GM21367 (cell line): ENCODE measurements around the gene EXOC4.
"Not testable (repeated sequence)": the region's sequence is repeated elsewhere in the genome, so short reads cannot be mapped to it uniquely, and the experiment has no call there.

Experiments used
- ATAC-seq: cut with Tn5 transposase; IDR thresholded peaks from one replicate; pipeline ENCODE4 v1.9.1; 2021; ENCODE audit not compliant: unreplicated experiment

The EXOC4 gene

DNA sequence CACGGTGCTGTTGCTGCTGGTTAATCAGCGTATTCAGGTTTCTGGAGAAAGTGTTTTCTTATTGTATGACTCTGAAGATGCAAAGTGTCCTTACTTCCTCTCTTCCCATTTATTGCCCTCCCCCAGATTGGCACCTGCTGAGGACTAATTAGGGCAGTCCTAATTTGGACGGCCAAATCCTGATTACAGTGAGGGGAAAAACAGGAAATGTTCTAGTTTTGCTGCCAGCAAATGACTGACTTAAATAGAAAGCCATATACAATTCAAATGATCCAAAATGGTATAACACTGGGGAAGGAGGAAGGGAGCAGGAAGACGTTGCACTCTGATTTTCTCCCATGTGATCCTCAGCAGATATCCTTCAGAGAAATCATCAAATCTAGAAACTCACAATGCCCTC lies 651.9 kb downstream of the EXOC4 start:
- no peak for ATAC-seq

DNA sequence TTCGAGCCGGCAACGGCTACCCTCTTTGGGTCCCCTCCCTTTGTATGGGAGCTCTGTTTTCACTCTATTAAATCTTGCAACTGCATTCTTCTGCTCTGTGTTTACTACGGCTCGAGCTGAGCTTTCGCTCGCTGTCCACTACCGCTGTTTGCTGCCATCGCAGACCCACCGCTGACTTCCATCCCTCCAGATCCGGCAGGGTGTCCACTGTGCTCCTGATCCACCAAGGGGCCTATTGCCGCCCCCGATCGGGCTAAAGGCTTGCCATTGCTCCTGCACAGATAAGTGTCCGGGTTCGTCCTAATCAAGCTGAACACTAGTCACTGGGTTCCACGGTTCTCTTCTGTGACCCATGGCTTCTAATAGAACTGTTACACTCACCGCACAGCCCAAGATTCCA lies 653.7 kb downstream of the EXOC4 start:
- not testable (repeated sequence) for ATAC-seq

DNA sequence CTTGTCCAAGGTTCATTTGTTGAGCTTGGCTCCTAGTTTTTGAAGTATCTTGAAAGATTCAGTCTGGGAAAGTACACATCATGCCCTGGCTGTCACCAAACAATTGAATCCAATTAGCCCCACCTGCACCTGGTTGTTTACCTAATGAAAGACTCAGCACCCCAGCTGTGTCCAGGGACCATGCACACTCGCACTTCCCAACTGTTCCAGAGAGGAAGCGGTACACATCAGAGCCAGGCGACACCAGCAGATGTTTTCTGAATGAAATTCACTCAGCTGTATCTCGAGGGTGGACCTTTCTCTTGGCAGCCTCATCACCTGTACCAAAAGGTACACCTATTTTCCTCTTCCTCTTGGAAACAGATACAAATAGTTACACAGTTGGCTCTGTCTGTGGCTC lies 657.9 kb downstream of the EXOC4 start:
- ATAC-seq: no peak

DNA sequence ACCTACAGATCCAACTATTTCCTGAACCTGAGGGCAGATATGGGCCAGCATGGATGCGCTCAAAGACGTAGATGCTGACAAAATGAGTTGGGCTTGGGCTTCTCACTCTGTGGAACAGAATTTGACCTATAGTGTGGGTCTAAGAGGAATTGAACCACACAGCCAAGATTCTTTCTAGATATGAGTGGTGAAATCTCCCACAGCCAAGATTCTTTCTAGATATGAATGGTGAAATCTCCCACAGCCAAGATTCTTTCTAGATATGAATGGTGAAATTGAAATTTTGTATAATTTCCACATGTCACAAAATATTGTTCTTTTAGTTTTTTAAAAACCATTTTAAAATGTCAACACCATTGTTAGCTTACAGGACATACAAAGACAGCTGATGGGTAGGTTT lies 658.8 kb downstream of the EXOC4 start:
- ATAC-seq: no peak

DNA sequence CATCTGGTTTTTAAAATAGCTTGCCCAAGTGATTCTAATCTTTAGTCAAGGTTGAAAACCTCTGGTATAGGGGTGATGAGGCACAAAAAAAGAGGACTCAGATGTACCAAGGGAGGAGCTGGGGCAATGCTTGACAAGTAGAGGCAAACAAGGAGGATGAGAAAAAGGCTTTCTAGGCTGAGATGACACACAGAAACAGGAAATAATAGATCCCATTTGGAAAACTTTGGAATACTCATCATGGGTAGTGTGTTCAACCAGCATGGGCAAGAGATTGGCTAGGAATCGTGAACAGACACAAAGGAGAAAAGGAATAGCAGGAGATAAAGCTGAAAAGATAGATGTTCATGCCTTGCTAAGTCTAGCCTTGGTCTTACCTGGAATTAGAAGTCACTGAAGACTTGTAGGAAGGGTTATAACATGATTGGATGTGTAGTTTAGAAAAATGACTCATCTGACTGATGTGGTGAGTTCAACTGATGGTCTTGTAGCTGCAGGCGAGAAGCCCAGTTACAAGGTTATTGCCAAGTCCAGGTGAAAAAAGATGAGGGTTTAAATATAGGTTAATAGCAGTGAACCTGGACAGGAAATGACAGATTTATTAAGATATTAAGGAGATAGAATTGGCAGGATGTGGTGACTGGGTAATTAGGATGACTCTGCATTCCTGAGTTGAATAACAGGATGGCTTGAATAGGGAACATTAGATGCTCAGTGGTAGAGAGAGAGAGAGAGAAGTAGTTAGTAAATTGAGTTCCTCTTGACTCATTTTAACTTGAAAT lies 660.2 kb downstream of the EXOC4 start:
- ATAC-seq: no peak

DNA sequence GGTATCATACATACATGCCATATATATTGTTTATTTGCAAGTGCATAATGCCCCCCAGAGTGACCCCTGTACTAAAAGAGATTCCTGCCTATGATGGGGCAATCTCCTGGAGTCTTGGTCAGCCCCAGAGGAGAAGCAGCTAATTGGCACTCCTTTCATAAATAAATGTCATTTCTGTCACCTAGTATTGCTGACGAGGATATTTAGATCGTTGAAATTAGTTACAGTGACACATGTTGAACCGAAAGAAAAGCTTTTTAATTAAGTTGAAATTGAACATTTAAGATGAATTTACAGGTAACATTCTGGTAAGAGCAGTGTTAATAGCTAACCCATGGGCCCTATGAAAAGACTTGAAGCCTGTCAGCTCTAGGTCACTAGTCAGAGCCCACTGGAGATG lies 663.7 kb downstream of the EXOC4 start:
- ATAC-seq: no peak

DNA sequence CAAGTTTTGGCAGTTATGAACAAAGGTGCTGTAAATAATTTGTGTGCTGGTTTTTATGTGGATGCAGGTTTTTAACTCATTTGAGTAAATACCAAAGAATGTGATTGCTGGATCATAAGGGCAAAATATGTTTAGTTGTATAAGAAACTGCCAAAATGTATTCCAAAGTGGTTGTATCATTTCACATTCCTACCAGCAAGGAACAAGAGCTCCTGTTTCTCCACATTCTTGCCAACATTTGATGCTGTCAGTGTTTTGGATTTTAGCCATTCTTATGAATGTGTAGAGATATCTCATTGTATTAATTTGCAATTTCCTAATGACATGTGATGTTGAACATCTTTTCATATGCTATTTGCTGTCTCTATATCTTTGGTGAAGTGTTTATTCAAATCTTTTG lies 666.9 kb downstream of the EXOC4 start:
- ATAC-seq: no peak

DNA sequence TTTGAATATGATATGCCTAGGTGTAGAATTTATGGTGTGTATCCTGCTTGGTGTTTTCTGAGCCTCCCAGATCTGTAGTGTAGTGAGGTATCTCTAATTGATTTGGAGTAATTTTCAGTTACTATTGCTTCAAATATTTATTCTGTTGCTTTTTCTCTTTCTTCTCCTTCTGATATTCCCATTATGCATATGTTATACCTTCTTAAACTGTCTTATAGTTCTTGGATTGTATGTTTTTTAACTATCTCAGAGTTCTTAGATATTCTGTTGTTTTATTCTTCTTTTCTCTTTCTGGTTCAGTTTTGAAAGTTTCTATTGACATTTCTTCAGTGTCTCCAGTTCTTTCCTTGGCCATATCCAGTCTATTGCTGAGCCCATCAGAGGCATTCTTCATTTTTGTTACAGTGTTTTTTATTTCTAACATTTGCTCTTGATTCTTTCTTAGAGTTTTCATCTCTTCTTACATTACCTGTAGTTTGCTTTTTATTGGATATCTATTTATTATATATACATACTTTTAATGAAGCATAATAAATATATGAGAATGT lies 668.8 kb downstream of the EXOC4 start:
- ATAC-seq: no peak

DNA sequence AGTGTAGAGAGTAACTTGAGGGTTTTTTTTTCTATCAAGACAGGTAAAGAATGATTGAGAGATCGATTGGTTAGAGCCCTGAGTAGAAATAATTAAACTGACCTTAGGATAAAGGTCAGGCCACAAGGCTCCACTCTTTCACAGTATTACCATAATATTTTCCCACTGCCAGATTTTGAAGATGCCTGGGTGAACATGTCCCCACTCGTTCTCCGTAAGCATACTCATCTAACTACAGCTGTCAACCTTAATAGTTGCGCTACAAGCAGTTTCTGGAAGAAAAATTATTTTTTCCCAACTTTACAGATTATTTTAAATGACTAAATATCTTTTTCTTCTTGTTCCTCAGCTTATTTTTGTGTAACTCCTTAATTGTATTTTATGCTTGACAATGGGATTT lies 671.1 kb downstream of the EXOC4 start:
- ATAC-seq: no peak

DNA sequence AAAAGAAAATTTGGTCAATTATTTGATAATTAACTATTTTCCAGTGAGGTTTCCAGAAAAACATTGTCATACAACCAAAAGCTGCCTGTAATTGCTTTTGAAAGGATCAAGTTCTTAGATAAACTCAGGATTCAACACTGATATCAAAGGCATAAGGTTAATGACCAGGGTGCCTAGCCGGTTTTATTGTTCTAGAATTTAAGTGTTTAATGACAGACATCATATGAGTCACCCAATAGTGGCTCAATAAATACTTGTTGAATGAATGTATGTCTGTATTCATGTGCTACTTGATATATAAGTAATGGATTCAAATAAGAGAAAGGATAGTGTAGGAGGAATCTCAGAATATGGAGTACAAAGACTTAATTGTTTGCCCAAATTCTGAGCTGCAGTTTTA lies 678.2 kb downstream of the EXOC4 start:
- no peak for ATAC-seq

DNA sequence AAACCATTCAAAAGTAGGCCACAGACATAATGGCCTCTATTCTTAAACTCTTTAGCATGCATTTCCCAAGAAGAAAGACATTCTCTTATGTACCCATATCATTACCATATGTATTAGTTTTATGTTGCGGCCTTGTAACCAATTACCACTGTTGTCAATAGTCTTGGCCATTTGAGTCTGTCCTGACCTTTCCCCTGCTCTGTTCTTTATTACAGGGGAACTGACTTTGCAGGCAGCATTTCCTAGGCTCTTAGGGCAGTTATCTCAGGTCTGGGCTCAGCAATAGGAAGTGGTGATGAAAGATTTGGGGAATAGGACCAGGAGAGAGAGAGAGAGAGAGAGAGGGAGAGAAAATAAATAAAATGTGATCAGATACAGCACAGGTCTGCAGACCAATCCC lies 679.7 kb downstream of the EXOC4 start:
- no peak for ATAC-seq

DNA sequence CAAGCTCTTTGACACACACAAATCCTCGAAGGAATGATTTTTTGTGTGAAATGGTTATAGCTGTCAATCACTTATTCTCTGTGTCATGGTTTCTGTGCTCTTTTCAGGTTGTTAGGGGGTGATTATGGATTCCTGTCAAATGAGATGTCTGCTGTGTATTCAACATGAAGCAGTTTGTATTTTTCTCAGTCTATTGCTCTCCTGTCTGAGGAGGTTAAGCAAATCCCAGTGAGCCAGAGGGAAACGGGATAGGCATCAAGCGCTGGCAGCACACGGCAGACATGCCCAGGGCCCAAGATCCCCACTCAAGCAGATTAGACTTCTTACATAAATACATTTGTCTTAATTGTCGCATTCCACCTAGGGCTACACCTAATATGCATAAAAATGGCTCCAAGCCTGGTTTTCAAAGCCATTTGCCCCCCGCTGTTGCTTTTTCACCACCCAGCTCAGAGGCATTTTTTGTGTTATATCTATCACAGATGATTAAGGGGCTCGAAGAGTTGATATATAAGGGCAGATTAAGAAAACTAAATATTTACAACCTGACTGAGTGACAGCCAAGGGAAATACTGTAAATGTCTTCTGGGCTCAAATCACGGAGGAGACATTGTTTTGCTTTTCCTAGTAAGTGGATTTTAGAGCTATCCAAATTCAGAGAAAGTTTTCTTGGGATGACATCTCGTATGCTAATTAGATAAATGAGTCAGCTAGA lies 681.5 kb downstream of the EXOC4 start:
- no peak for ATAC-seq

DNA sequence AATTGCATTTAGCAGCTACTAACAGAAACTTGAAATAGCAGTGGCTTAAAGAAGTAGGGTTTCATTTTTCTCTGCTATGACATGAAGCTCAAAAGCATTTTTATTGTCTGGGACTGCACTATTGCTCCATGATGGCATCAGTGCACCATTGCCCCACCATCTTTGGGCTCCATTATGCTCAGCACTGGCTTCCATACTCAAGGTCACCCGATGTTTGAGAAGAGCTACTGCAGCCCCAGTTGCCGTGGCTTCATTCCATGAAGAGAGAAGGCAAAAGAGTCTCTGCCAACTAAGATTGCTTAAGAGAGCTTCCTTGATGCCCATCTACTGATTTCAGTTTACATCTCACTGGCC lies 682.1 kb downstream of the EXOC4 start:
- ATAC-seq: no peak

DNA sequence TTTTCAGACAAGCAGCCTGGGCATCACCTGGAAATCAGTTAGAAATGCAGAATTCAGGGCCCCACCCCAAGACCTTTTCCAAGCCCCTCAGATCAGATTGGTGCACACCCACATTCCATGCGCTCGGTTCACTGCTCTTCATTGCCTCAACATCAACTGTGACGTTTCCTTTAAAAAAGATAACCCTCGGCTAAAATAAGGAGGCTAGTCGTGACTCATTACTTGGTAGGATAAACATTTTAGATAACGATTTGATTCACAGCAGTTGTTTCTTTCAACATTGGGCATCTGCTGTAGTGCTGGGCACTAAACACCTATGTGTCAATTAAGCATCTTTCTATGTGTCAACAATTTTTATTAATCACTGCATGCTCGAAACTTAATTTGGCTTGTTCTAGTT lies 683.2 kb downstream of the EXOC4 start:
- ATAC-seq: no peak

DNA sequence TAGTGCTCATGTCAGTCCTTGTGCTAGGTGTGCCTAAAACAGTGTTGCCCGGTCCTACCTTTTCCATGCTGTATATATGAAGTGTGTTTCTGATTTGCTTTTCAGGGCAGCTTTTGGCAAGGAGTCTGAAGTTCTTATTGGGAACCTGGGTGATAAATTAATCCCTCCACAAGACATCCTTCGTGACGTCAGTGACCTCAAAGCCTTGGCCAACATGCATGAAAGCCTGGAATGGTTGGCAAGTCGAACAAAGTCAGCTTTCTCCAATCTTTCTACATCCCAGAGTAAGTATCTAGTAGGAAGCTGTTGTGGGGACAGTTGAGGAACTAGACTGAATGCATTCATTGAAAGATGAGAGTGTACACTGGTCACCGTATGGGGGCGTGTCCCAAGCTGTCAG lies 684.9 kb downstream of the EXOC4 start:
- ATAC-seq: no peak

DNA sequence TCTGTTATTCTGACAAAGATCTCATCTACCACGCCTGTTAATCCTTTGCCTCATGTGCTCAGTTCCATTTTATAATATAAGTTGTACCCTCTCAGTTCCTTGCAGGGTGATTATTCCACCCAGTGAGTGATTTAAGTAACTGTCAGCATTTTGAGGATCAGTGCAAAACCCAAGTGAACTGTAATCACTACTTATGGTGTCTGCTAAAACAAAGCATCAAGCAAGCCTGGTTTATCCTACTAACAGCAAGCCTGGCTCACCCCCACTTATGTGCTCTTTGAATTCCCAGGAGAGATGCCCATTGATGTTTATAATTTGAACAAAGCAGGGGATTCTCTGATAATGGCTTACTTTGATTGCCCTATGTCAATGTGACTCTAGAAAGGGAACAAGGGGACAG lies 687.5 kb downstream of the EXOC4 start:
- ATAC-seq: no peak

DNA sequence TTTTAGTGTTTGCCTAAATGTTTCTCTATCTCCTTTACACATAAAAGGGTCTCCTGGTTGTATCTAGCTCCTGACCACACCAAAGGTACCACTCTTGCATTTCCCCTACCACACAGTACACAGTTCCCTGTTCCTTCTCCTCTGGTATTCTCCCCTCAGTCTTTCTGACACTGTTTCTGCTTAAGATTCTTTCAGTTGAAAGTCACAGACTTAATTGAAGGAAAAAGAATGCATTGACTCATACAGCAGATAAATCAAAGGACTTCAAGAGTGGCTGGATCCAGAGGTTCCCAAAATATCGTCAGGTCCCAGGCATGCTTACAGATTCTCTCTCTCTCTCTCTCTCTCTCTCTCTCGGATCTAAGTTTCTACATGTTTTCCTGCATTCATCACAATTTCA lies 688.6 kb downstream of the EXOC4 start:
- no peak for ATAC-seq

DNA sequence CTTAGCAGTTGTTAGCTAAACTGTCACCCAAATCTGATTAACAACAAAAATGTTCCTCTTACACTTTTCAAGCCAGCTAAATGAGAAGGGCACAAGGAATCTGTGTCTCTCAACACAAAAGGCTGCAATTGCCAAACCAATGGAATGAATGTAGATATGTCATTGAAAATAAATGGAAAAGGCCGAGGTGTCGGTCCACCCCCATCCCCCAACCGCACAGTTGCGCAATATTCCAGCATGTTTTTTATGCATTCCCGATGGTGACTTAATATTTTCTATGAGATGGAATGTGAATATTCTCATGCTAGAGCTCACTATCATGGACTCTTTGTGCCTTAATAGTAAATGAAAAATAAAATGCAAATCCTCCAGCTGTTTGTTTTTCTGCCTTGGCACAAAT lies 692.6 kb downstream of the EXOC4 start:
- ATAC-seq: no peak

DNA sequence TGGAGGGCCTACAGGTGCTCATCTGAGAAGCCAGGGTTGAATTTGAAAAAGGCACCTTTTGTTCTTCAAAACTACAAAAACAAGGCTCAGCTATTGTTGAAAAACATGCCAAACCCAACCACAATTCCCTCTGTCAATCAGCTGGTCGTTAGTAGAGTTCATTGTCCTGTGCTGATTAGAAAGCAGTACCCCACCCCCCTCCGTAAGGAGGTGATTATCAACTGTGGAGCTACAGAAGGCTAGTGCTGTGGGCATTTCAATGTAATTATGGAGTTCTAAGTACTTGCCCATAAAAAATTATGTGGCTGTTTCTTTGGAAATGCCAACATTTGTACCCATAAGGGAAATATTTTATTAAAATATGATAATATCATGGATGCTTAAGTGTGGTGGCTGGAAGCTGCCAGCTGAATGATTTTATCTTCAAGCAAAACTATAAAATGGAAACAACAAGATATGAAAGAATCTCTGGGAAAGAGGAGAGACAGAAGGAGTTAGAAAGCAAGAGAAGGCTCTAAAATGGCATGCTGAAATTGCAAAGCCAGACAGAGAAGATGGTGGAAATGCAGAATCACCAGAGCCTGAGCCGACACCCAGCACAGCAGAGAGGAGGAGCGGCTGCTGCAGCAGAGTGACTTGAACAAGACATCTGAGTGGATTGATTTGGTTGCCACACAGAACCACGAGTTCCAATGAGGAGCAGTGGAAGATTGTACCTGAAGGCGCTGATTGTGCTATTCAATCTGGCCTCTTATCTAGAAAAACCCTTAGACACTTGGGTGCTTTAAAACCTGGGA lies 694.8 kb downstream of the EXOC4 start:
- no peak for ATAC-seq

DNA sequence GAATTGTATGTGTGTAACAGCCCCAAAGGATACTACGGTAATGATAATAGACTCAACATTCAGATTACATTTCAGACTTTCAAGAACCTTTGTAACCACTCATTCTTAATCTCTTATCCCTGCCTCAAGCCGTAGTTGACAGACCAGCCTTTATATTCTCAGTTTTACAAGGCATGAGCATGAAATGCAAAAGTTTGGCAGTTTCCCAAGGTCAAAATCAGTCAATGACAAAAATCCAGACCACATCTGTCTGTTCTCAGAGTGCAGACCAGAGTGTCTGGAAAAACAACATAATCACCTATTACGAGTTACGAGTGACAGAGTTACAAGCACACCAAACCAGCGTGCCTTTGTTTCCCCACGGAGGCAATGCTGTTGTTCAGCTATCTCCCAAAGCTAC lies 695.7 kb downstream of the EXOC4 start:
- no peak for ATAC-seq

DNA sequence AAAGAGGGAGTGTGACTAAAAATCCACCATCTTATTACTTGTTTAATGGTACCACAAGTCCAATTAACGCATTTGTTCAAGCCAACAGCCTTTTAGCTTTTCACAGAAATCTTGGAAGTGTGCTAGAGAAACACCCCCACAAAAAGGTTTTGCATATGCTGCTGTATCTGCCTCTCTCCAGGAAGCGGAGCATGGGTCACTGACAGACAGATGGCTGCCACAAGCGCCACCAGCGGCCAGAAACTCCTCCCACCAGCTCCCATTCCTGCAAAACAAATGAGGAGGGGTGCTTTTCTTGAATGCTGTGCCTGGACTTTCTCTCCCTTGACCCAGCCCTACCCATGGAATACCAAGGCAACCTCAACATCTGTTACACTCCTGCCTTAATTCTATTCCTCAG lies 698.0 kb downstream of the EXOC4 start:
- no peak for ATAC-seq

DNA sequence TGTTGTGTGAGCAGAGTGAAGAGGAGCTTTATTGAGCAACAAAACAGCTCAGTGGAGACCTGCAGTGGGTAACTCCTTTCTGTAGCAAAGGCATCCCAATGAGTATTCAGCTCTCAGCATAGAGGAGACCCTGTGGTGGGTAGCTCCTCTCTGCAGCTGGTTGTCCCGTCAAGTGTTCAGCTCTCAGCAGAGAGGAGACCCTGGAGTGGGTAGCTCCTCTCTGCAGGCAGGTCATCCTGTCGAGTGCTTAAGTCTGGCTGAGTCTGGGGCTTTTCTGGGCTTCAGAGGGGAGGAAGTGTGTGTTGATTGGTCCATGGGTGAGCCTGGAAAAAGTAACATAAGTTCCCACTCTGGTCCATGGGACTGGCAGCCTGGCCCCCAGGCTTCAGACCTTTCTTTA lies 702.3 kb downstream of the EXOC4 start:
- ATAC-seq: no peak
